Naive thymus-derived CD8-positive, alpha-beta T cell (primary cell): ENCODE measurements around the gene LHX4. TPM values are rescaled to one million over a fixed set of nuclear protein-coding genes. Genes with fewer than 3 reads are reported as not detected.

Experiments
- ATAC-seq, 2 donors: fragments of 150-1000 bp; cut with Tn5 transposase in 1 of 2; sonication (Bioruptor Pico), chemical (Tn5 transposase) in 1 of 2; 1 replicate in 1 of 2; 2 replicates in 1 of 2; pipeline ENCODE4 v1.10.0; 2021; ENCODE audit warnings: mild to moderate bottlenecking in 2 of 2, moderate library complexity in 2 of 2
- POLR2A ChIA-PET: fragments of 350-600 bp; sonication (Branson Sonifier 250); formaldehyde crosslinking; loops from one replicate; lab custom pipeline; 2021; ENCODE audit warnings: antibody characterized with exemption; lab: Charles Lee
- DNase-seq, 10 donors: peaks; one replicate each; pipeline versions ENCODE4 v3.0.0 to v3.0.0-alpha.2; 2020 to 2022
- H3K27ac Mint-ChIP-seq, 10 donors: one replicate each; pipeline ENCODE4 v1.8.0; 2020 to 2022; ENCODE audit warnings: mild to moderate bottlenecking in 10 of 10, mixed read lengths in 10 of 10, moderate library complexity in 4 of 10, inconsistent platforms in 1 of 10
- H3K27me3 Mint-ChIP-seq, 5 donors: one replicate each; pipeline ENCODE4 v1.8.0; 2021 to 2022; ENCODE audit warnings: mixed read lengths in 5 of 5
- H3K36me3 Mint-ChIP-seq, 3 donors: one replicate each; pipeline ENCODE4 v1.8.0; 2020 to 2022; ENCODE audit warnings: mixed read lengths in 3 of 3, mild to moderate bottlenecking in 2 of 3, inconsistent platforms in 1 of 3
- H3K4me1 Mint-ChIP-seq, 4 donors: one replicate each; pipeline ENCODE4 v1.8.0; 2021 to 2022; ENCODE audit warnings: mixed read lengths in 4 of 4
- H3K4me3 Mint-ChIP-seq, 10 donors: one replicate each; pipeline ENCODE4 v1.8.0; 2020 to 2022; ENCODE audit warnings: mild to moderate bottlenecking in 10 of 10, mixed read lengths in 10 of 10, moderate library complexity in 6 of 10, inconsistent platforms in 1 of 10
- H3K9me3 Mint-ChIP-seq, 9 donors: one replicate each; pipeline ENCODE4 v1.8.0; 2020 to 2022; ENCODE audit warnings: mixed read lengths in 9 of 9, mild to moderate bottlenecking in 3 of 9, inconsistent platforms in 1 of 9, moderate library complexity in 1 of 9
- polyA plus RNA-seq, 3 donors: library from polyadenylated mRNA; unstranded; fragments of 300-500 nt; fragmentation: Illumina TruSeq; gene quantifications; one replicate each; pipeline ENCODE4 v1.2.3, GENCODE V29; 2021
- total RNA-seq, 8 experiments: library from RNA in 2 of 8; stranded (reverse) in 2 of 8; gene quantifications; one replicate each; pipeline ENCODE4 v1.2.3 and lab custom pipeline; 2021 to 2026

The LHX4 gene
- total and polyA plus RNA-seq, 5 experiments from 2014 or later = 0.09 to 0.25 (median 0.12) TPM; not detected in 2

DNA sequence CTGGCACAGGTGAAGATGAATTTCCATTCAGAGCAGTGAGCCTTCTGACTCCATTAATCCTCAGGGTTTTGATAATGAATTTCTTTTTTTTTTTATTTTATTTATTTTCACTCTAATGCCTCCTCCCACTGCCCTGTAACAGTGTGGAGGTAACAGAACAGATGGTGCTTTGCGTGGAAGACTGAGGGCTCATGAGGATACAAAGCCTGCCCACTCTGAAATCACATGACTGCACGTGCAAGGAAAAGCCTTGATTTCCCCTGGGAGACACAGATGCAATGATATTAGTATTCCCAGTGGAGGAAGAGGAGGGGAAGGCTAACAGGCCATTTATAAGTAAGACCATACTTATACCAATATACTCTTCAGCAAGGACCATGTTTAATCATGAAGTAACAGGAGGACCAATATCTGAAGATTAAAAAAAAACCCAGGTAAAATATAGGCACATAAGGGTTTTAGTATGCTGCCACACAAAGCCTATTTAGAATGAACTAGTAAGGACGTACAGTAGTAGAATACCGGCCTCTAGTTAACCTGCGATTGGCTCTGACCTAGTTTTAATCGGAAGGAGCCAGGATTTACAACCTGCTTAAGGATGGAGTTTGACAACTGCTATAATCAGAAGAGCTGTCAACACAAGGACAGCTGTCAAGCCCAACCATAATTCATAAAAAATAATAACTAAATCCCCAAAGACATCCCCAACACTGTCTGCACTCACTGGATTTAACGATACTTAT lies 69.6 kb downstream of the LHX4 start:
- ATAC-seq (no peak), DNase-seq (no peak)
- H3K4me1 Mint-ChIP-seq = peaks cover 18 to 36% (median 27%) of the 10 kb centered on the region in 4 donors
- POLR2A ChIA-PET = no interaction called here
- no peak overlapping the region for H3K4me3 Mint-ChIP-seq
- H3K36me3 Mint-ChIP-seq = peaks cover 0 to 13% (median 10%) of the 10 kb centered on the region in 3 donors
- H3K27ac Mint-ChIP-seq = no peak overlapping the region
- peaks cover 0 to 2% (median 0%) of the 10 kb centered on the region in 9 donors for H3K9me3 Mint-ChIP-seq
- no peaks in the 10 kb centered on the region for H3K27me3 Mint-ChIP-seq

DNA sequence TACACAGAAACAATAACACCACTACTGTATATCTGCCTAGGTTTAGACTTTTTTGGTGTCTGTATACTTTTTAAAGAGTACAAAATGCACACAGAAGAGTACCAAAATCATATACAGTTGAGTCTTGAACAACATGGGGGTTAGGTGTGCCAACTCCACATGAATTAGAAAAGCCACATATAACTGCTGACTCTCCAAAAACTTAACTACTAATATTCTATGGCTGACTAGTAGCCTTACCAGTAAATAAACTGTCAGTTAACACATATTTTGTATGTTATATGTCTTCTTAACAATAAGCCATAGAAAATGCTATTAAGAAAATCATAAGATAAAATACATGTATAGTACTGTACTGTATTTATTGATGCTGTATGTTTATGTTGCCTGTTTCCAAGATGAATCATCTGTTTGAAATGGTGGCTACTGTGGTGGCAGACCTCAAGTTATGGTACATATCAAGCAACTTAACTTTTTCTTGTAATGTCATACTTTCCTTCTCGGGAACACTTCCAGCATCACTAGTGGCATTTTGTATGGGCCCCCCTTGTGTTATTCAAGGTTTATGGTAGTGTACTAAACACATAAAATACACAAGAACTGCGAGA lies 71.2 kb downstream of the LHX4 start:
- Mint-ChIP-seq H3K4me1 (peaks cover 11 to 29% (median 22%) of the 10 kb centered on the region in 4 donors), H3K27ac (no peak overlapping the region), H3K9me3 (peaks cover 0 to 7% (median 1%) of the 10 kb centered on the region in 9 donors), H3K4me3 (no peak overlapping the region), H3K27me3 (no peaks in the 10 kb centered on the region), H3K36me3 (peaks cover under 1 to 16% (median 13%) of the 10 kb centered on the region in 3 donors)
- DNase-seq = no peak
- POLR2A ChIA-PET = no interaction called here
- no peak for ATAC-seq

GRCh38 chr1:180309338-180309737 lies 79.3 kb downstream of the LHX4 start:
- H3K9me3 Mint-ChIP-seq = peaks cover 12 to 27% (median 18%) of the 10 kb centered on the region in 9 donors
- POLR2A ChIA-PET = no interaction called here

DNA sequence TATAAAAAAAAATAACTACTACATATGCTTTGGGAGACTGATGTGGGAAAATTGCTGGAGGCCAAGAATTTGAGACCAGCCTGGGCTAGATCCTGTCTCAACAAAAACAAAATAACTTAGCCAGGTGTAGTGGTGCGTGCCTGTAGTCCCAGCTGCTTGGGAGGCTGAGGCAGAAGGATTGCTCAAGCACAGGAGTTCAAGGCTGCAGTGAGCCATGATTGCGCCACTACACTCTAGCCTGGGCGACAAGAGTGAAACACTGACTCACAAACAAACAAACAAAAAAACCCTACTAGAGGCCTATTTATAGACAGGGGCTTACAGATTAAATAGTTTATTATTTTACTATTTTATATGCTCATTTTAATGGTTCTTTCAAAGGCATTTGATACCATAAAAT lies 80.0 kb downstream of the LHX4 start:
- Mint-ChIP-seq H3K36me3 (peaks cover 36 to 80% (median 73%) of the 10 kb centered on the region in 3 donors), H3K9me3 (peaks cover 12 to 27% (median 16%) of the 10 kb centered on the region in 9 donors), H3K4me1 (peaks cover 0 to 2% (median 0%) of the 10 kb centered on the region in 4 donors), H3K27me3 (no peaks in the 10 kb centered on the region), H3K27ac (no peak overlapping the region), H3K4me3 (no peak overlapping the region)
- DNase-seq = no peak
- POLR2A ChIA-PET = no interaction called here
- no peak for ATAC-seq

More at GRCh38 chr1:180309338-180309737, 79.3 kb downstream of the LHX4 start:
- H3K27me3 Mint-ChIP-seq = no peaks in the 10 kb centered on the region
- no peak overlapping the region for H3K27ac Mint-ChIP-seq
- ATAC-seq = no peak
- H3K36me3 Mint-ChIP-seq = peaks cover 36 to 76% (median 70%) of the 10 kb centered on the region in 3 donors
- DNase-seq = no peak
- H3K4me1 Mint-ChIP-seq = peaks cover 0 to 2% (median 0%) of the 10 kb centered on the region in 4 donors
- no peak overlapping the region for H3K4me3 Mint-ChIP-seq

- Mint-ChIP-seq H3K4me3 (no peak overlapping the region), H3K4me1 (peaks cover 0 to 2% (median 1%) of the 10 kb centered on the region in 4 donors), H3K27me3 (no peaks in the 10 kb centered on the region), H3K9me3 (peaks cover 12 to 27% (median 15%) of the 10 kb centered on the region in 9 donors), H3K36me3 (peaks cover 36 to 74% (median 70%) of the 10 kb centered on the region in 3 donors), H3K27ac (no peak overlapping the region)
- DNase-seq = no peak
- ATAC-seq = no peak
- POLR2A ChIA-PET = no interaction called here
Measured at GRCh38 chr1:180311011-180311730, 81.1 kb downstream of the LHX4 start.

DNA sequence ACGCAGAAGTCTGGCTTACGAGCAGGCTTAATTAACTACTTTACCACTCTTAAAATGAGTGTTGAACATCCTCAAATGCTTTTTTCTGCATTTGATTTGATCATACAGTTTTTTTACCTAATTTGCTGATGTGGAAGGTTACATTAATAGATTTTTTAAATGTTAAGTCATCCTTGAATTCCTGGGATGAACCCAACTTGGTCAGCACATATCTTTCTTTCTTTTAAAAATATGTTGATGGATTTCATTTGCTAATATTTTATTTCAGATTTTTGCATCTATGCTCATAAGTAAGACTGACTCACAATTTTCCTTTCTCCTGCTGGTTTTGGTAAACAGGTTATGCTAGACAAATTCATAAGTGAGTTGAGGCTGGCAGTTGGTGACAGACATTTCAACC lies 82.9 kb downstream of the LHX4 start:
- POLR2A ChIA-PET = no interaction called here
- H3K36me3 Mint-ChIP-seq = peaks cover 25 to 60% (median 56%) of the 10 kb centered on the region in 3 donors

DNA sequence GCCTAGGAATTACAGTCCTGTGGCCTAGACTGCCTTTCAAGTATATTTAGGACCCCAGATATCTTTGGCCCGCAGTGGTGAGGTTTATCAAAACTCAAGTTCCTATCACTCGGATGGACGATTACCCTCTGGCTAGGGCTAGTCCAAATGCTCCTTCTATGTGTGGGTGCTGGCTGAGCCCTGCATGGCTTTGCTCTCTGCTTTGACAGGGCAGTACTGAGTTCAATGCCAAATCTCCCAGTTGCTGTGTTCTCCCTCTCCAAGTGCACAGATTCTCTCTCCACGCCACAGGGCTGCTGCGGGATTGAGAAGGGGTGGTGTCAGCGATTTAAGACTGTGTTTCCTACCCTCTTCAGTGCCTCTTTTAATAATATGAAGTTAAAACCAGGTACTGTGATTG lies 97.0 kb downstream of the LHX4 start:
- no peak overlapping the region for H3K27ac Mint-ChIP-seq
- no peak overlapping the region for H3K4me3 Mint-ChIP-seq
- H3K4me1 Mint-ChIP-seq = peaks cover 0 to 18% (median 4%) of the 10 kb centered on the region in 4 donors
- peaks cover 0 to 29% (median 9%) of the 10 kb centered on the region in 9 donors for H3K9me3 Mint-ChIP-seq
- DNase-seq = no peak
- H3K36me3 Mint-ChIP-seq = peaks cover under 1 to 23% (median 19%) of the 10 kb centered on the region in 3 donors
- no peaks in the 10 kb centered on the region for H3K27me3 Mint-ChIP-seq
- POLR2A ChIA-PET = no interaction called here
- no peak for ATAC-seq

More for the DNA sequence above, 82.9 kb downstream of the LHX4 start:
- no peak for ATAC-seq
- no peak overlapping the region for H3K27ac Mint-ChIP-seq
- no peak for DNase-seq
- no peaks in the 10 kb centered on the region for H3K27me3 Mint-ChIP-seq
- H3K9me3 Mint-ChIP-seq = peaks cover 3 to 14% (median 6%) of the 10 kb centered on the region in 9 donors
- H3K4me3 Mint-ChIP-seq = no peak overlapping the region
- peaks cover 0 to 5% (median 3%) of the 10 kb centered on the region in 4 donors for H3K4me1 Mint-ChIP-seq

Other genes with a start within 250 kb of the LHX4 start
- 10 to 100 TPM; 19.9 to 23.1 TPM for gene QSOX1, start 75.4 kb upstream of the LHX4 start, total RNA-seq
- 10 to 100 TPM in 1 of 3 donors, 1 to 10 TPM in 2; 8.1 to 11.4 (median 9.8) TPM for gene QSOX1, start 75.4 kb upstream of the LHX4 start, polyA plus RNA-seq